ENCODE results near the gene ROBO1. TPM values are rescaled to one million over a fixed set of nuclear protein-coding genes. Genes with fewer than 3 reads are reported as not detected.

The ROBO1 gene
- total RNA-seq, 4 donors from 2014 or later, result 12.3 to 112 (median 27.1) TPM

- Histone ChIP-seq H3K36me3 (no peaks in the 10 kb centered on the region), H3K27me3 (no peaks in the 10 kb centered on the region), H3K27ac (no peak overlapping the region), H3K4me3 (no peak overlapping the region), H3K4me1 (no peaks in the 10 kb centered on the region), H3K9me3 (no peaks in the 10 kb centered on the region)
- no peak for DNase-seq
- TF ChIP-seq POLR2A (IDR thresholded peaks at IDR 0.05) (no peak), CTCF (IDR thresholded peaks at IDR 0.05) (no peak)
- intact Hi-C loops (cut with DNase I; ENCODE audit: low total_unique reads), result no loop called here
These were observed 110.7 kb downstream of the ROBO1 start for GRCh38 chr3:79657076-79657475.

DNA sequence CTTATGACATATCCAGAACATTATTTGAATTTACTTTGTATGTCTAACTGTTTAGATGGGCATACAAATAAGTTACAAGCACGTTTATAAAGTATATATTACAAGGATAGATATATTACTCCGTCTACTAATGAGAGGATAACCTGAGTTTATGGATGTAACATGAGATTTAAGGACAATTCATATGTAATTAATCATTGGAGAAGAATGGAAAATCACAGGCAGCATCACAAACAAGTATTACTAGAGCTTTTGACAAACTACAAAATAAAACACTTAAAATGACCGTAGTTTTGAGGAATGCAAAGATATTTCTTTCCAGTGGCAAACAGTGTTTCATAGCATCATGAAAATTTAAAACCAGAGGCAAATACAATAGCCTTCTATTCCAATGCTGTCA, 113.8 kb downstream of the ROBO1 start:
- H3K9me3 ChIP-seq, result no peaks in the 10 kb centered on the region

GRCh38 chr3:79653266-79653830, 114.5 kb downstream of the ROBO1 start:
- TF ChIP-seq POLR2A (IDR thresholded peaks at IDR 0.05), result no peak
- no peaks in the 10 kb centered on the region for H3K36me3 ChIP-seq
- DNase-seq, result no peak
- intact Hi-C loops (cut with DNase I; ENCODE audit: low total_unique reads), result no loop called here
- no peaks in the 10 kb centered on the region for H3K9me3 ChIP-seq
- no peaks in the 10 kb centered on the region for H3K4me1 ChIP-seq
- H3K27me3 ChIP-seq, result no peaks in the 10 kb centered on the region
- no peak overlapping the region for H3K4me3 ChIP-seq
- H3K27ac ChIP-seq, result no peak overlapping the region

More for the DNA sequence above, 113.8 kb downstream of the ROBO1 start:
- no peak for TF ChIP-seq POLR2A (IDR thresholded peaks at IDR 0.05)
- TF ChIP-seq CTCF (IDR thresholded peaks at IDR 0.05), result no peak
- Histone ChIP-seq H3K27me3 (no peaks in the 10 kb centered on the region), H3K27ac (no peak overlapping the region), H3K4me1 (no peaks in the 10 kb centered on the region), H3K36me3 (no peaks in the 10 kb centered on the region), H3K4me3 (no peak overlapping the region)
- no peak for DNase-seq
- intact Hi-C loops (cut with DNase I; ENCODE audit: low total_unique reads), result no loop called here

DNA sequence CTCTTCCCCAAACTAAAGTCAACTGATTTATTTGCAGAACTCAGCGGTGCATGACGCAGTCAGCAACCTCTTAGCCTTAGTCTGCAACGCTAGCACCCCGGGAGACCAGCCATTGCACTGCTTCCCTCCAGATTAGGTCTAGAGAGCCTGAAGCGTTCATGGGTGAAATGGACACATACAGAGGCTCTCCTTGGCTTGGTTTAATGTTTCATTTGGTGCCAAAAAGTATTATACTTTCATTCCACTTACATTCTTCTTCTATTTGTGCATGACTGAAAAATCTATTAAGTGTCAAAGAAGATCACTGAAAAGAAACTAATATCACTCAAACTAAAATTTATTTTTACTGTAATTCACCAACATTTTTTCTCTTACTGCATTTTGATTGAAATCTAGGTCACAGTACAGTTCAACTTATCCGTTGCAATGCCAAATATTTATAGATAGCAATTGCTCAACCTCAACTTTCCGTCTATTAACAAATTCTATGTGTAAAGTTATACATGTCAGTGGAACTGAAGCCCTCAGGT, 116.2 kb downstream of the ROBO1 start:
- Histone ChIP-seq H3K36me3 (no peaks in the 10 kb centered on the region), H3K9me3 (no peaks in the 10 kb centered on the region), H3K4me1 (no peaks in the 10 kb centered on the region), H3K4me3 (no peak overlapping the region), H3K27me3 (no peaks in the 10 kb centered on the region), H3K27ac (no peak overlapping the region)
- DNase-seq, result no peak
- TF ChIP-seq POLR2A (IDR thresholded peaks at IDR 0.05), result no peak
- TF ChIP-seq CTCF (IDR thresholded peaks at IDR 0.05), result no peak
- intact Hi-C loops (cut with DNase I; ENCODE audit: low total_unique reads), result no loop called here

GRCh38 chr3:79639855-79640254, 127.9 kb downstream of the ROBO1 start:
- intact Hi-C loops (cut with DNase I; ENCODE audit: low total_unique reads), result no loop called here
- no peak overlapping the region for H3K27ac ChIP-seq
- no peaks in the 10 kb centered on the region for H3K27me3 ChIP-seq
- H3K4me3 ChIP-seq, result no peak overlapping the region
- no peak for DNase-seq
- no peak for TF ChIP-seq CTCF (IDR thresholded peaks at IDR 0.05)
- TF ChIP-seq POLR2A (IDR thresholded peaks at IDR 0.05), result no peak
- H3K4me1 ChIP-seq, result no peaks in the 10 kb centered on the region
- no peaks in the 10 kb centered on the region for H3K36me3 ChIP-seq
- H3K9me3 ChIP-seq, result no peaks in the 10 kb centered on the region

- no peaks in the 10 kb centered on the region for H3K4me1 ChIP-seq
These were observed 131.4 kb downstream of the ROBO1 start for GRCh38 chr3:79636372-79636771.

More at GRCh38 chr3:79636372-79636771, 131.4 kb downstream of the ROBO1 start:
- TF ChIP-seq POLR2A (IDR thresholded peaks at IDR 0.05) (no peak), CTCF (IDR thresholded peaks at IDR 0.05) (no peak)
- Histone ChIP-seq H3K9me3 (no peaks in the 10 kb centered on the region), H3K4me3 (no peak overlapping the region), H3K27ac (no peak overlapping the region), H3K27me3 (no peaks in the 10 kb centered on the region), H3K36me3 (no peaks in the 10 kb centered on the region)
- DNase-seq, result no peak
- intact Hi-C loops (cut with DNase I; ENCODE audit: low total_unique reads), result no loop called here
